Hematopoietic multipotent progenitor cell (in vitro differentiated cells): ENCODE measurements around the gene MAST2. TPM values are rescaled to one million over a fixed set of nuclear protein-coding genes. Genes with fewer than 3 reads are reported as not detected.
"Not testable (repeated sequence)": the region's sequence is repeated elsewhere in the genome, so short reads cannot be mapped to it uniquely, and the experiment has no call there.

ENCODE experiments used
- DNase-seq, 3 donors: peaks; one replicate each; pipeline ENCODE4 v3.0.0-alpha.2; 2011 to 2015; ENCODE audit warnings: low read depth in 2 of 3, low spot score in 2 of 3
- total RNA-seq: library from RNA; depleted of rRNA; stranded (reverse); fragments of >200 nt; gene quantifications from one replicate; pipeline ENCODE4 v1.2.3, GENCODE V29; 2012

The MAST2 gene
- total RNA-seq, 1 donor, result 24.0 TPM

DNA sequence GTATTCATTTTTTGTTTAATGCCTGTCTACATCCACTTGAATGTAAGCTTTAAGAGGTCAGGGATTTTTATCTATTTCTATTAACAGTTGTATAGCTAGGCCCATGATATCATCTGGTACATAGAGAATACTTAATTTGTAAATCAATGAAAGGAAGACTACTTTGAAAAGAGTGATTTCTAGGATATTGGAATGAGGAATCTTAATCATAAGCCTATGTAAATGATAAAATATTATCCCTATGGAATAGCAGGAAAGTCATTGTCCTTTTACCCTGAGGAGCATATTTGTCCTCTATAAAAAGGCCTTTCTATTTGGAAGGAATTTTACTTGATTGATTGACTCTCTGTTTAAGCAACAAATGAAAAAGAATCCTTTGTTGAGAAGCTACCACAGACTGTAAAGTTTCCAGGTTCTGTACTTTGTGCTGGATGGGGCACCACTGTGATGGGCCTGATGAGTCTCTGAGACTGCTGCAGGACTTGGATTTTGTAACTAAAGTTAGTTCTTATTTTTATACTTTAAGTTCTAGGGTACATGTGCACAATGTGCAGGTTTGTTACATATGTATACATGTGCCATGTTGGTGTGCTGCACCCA lies 53.8 kb downstream of the MAST2 start:
- no peak for DNase-seq

GRCh38 chr1:45857755-45858492 lies 54.5 kb downstream of the MAST2 start:
- not testable (repeated sequence) for DNase-seq

DNA sequence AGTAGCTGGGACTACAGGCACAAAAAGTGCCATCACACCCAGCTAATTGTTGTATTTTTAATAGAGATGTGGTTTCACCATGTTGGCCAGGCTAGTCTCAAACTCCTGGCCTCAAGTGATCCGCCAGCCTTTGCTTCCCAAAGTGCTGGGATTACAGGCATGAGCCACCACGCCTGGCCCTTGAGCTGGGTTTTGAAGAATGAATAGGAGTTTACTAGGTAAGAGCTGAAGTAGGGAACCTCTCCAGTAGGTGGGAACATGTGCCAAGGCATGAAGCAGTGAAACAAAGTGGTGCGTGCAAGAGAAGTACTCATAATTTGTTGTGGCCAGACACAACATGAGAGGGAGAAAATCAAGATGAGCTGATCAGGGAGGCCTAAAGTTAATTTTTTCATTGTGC lies 55.8 kb downstream of the MAST2 start:
- DNase-seq, result no peak

DNA sequence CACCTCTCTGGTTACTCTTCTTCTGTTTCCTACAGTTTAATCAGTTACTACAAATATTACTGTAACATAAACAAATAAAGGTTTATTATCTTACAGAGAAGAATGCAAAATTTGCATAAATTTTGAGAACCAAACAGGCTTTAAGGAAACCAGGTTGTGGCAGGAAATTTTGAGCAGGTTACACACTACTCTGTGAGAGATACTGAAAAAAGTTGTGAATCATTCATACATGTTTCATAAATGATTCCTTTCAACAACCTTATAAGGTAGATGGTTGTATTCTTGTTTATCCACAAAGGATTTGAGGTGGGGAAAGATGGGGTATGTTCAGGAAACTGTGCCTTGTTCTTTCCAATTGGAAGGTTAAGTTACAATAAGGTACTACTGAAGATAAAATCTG lies 58.6 kb downstream of the MAST2 start:
- DNase-seq, result no peak

GRCh38 chr1:45863218-45863617 lies 59.8 kb downstream of the MAST2 start:
- DNase-seq, result no peak

- DNase-seq, result no peak
Observed at GRCh38 chr1:45864167-45865106, 61.0 kb downstream of the MAST2 start.

DNA sequence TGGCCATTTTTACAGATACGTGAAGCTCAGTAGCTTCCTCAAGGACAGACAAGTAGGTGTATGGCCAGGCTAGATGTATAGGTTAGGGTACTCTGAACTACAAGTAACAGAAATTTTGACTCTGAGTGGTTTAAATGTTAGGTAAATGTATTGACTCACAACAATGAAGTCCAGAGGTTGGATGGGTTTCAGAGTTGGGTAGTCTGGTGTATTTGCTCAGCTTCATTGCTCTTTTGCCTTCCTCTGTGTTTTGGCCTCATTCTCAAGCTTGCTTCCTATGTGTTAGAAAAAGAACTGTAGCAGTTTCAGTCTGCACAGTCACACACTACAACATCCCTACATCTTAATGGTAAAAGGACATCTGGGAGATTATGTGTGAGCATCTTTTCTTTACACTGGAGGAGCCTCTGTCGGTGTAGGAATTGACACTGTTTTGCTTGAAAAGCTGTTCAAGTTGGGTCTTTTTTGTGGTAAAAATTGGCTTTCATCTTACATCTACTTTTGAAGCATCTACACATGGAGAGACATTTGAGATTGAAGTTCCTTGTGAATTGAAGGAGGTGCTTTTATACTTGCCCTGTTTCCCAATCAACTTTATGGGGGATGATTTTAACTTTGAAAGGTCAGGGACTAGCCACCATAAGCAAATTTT lies 64.4 kb downstream of the MAST2 start:
- no peak for DNase-seq

DNA sequence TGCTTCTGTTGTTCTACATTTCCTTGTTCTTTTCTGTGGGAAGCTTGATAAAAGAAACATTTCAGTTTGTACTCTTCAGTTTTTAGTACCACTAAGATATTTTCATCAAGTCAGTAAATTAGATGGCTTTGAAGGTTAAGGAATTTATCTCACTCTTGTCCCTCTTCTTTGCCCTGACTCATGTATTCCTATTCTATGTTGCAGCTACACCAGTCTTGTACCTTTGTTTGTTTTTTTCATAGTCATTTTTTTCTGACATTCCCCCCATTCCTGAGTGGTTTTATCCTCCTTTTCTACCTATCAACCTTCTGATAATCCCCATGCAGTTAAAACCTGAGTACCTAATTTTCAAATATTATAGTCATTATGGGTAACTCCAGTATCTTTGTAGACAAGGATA lies 65.4 kb downstream of the MAST2 start:
- no peak for DNase-seq

- DNase-seq, result no peak
Observed at GRCh38 chr1:45870500-45870899, 67.1 kb downstream of the MAST2 start.

DNA sequence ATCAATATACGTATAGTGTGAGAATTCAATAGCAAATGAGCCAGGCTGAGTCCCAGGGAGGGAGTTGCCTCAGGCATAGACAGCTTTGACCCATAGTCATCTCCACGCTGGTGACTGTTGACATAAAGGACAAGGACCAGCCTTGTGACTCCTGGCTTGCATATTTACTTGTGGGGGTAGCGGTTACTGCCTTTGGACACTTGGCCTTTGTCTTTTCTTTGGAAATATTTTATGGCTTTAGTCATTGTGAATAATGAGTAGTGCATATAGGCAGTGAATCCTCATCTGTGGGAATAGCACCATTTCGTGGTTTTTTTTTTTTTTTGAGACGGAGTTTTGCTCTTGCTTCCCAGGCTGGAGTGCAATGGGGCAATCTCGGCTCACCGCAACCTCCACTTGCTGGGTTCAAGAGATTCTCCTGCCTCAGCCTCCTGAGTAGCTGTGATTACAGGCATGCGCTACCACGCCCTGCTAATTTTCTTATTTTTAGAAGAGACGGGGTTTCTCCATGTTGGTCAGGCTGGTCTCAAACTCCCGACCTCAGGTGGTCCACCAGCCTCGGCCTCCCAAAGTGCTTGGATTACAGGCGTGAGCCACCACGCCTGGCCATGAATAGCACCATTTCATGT lies 68.9 kb downstream of the MAST2 start:
- not testable (repeated sequence) for DNase-seq

DNA sequence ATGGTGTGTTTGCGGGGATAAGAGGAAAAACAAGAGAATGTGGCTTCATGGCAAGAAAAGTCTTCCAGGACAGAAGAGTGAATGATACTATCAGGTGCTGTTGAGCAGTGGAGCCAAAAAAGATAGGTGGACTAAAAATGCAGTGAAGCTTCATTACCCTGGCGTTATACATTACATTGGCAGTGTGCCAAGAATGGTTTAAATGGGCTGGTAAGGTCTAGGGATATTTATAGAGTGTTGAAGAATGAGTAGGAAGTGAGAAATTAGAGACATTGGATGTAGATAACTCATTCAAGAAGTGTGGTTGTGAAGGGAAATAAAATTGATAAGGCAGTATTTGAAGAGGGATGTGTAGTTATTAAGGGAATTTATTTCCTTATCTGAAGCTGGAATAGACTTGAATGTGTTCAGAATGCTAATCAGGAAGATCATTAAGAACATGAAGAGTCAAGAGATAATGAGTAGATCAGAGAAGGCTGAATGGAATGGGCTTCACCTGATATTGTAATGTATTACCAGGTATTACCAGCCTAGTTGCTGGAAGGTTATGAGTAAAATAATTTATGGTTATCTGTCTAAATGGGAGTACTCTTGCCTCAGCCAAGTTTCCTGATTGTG lies 72.7 kb downstream of the MAST2 start:
- no peak for DNase-seq

DNA sequence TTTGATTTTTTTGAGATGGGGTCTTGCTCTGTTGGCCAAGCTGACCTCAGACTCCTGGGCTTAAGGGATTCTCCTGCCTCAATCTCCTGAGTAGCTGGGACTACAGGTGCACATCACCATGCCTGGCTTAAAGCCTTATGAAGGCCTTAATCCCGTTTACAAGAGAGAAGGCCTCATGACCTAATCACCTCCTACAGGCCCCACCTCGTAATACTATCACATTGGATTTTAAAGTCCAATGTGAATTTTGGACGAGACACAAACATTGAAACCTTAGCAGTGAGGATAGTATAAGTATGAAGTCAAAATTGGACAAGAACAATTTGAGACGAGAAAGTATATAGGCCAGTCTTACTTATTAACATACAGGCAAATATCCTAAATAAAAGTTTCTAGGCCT lies 73.9 kb downstream of the MAST2 start:
- DNase-seq, result no peak

DNA sequence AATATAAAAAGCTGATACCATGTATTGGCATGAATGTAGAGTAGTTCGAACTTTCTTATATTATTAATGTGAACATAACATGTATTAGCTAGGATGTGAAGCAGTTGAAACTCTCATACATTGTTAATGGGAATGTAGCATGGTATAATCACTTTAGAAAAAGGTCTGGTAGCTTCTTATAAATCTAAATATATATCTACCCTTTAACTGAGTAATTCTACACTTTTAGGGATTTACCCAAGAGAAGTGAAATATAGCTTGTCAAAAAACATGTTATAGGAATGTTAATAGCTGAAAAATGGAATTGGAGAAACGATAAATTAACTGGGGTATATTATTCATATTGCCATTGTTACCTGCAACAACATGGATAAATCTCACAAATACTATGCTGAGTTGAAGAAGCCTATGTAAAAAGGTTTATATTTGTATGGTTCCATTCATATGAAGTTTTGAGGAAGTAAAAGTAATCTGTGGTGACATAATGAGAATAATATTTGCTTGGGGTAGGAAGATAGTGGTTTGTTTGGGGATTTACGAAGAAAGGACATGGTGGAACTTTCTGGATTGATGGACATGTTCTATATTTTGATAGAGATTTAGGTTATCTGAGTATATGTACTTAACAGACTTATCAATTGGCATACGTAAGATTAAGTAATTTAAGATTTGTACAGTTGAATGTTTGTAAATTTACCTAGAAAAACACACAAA lies 76.6 kb downstream of the MAST2 start:
- DNase-seq, result no peak

GRCh38 chr1:45880930-45881329 lies 77.5 kb downstream of the MAST2 start:
- DNase-seq, result no peak

DNA sequence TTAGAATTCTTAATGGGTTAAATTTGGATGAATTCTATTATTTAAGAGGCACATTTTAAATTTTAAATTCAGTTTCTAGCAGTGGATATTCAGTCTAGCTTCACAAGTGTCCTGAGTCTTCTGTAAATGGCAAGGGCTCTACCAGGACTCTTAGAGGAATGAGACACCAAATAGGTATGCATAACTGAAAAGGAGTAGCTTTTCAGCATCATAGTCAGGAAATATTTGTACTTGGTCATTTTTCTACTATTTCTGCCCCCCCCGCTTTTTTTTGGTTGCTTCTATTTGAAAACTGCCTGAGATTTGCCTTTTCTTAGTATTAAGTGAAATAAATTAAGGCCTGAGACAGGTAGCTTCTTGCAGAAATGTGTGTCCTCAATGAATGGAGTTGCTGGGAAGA lies 80.2 kb downstream of the MAST2 start:
- DNase-seq, result no peak

DNA sequence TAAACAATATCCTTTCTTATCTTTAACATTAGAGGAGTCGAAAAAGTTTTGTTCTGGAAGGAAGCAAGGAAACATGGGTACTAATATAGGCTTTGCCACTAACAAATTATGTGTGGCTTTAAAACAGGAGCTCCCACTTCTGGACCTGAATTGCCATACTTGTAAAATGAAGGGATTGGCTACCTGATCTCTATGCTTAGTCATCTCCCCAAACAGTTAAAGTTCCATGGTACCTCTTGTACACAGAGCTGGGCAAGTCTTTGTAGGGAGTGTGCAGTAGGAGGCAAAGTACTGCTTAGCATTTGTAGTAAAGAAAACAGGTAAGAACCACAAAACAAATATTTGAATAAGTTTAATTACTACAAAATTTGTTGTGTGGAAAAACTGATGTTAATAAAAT lies 81.3 kb downstream of the MAST2 start:
- DNase-seq, result no peak

- DNase-seq, result no peak
Observed at GRCh38 chr1:45886229-45886628, 82.8 kb downstream of the MAST2 start.

DNA sequence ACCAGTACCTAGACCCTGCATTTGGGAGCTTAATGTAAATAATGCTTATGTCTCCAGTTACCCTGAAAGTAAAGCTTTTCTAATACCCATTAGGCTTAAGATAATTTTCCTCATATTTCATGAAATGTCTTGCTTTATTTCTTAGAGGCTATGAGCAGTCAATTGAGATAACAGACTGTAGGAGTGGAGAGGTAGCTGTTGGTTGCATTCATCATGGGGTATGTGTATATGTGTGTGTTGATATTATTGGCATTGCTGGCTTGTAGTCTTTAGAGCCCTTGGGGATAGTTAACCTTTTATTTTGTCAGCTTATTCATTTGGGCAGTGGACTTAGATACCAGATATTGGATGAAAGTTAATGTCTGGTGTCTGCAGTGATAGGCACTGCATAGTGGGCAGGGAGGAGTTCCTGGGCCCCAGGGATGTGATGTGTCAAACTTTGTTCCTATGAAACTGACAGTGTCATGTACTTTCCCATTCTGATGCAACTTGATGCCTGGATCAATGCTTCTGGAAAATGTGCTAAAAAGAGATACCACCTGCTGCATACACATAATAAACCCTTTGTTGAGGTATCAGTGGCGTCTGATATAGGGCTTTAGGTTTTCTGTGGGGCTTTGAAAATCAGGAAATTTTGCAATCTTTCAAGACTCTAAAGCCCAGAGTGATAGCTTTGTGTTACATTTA lies 83.9 kb downstream of the MAST2 start:
- no peak for DNase-seq

GRCh38 chr1:45890078-45890477 lies 86.7 kb downstream of the MAST2 start:
- no peak for DNase-seq
